Left lung (tissue), 10 donors: ENCODE data around the gene MOB3A. TPM values are rescaled to one million over a fixed set of nuclear protein-coding genes. Genes with fewer than 3 reads are reported as not detected.
"Not testable (repeated sequence)": the region's sequence is repeated elsewhere in the genome, so short reads cannot be mapped to it uniquely, and the experiment has no call there.

Source experiments
- ATAC-seq: fragments of 200-7000 bp; cut with Tn5 transposase; one replicate; pipeline ENCODE4 v1.9.1; 2020; ENCODE audit warnings: moderate library complexity
- DNase-seq, 4 donors: peaks; one replicate each; pipeline ENCODE4 v3.0.0-alpha.2; 2013 to 2020
- H3K27ac ChIP-seq, 2 donors: fragments of 200-600 bp; sonication (generic) in 1 of 2; one replicate each; pipeline versions ENCODE4 v1.5.0 to v1.8.0; 2020 to 2021
- H3K27me3 ChIP-seq, 2 donors: fragments of 200-600 bp; sonication (generic) in 1 of 2; one replicate each; pipeline versions ENCODE4 v1.5.0 to v1.8.0; 2020 to 2021
- H3K36me3 ChIP-seq, 2 donors: fragments of 200-600 bp; sonication (generic) in 1 of 2; one replicate each; pipeline versions ENCODE4 v1.5.0 to v1.8.0; 2020 to 2021
- H3K4me1 ChIP-seq, 2 donors: fragments of 200-600 bp; one replicate each; pipeline ENCODE4 v1.8.0; 2021
- H3K4me3 ChIP-seq, 2 donors: fragments of 200-600 bp; sonication (generic) in 1 of 2; one replicate each; pipeline versions ENCODE4 v1.5.0 to v1.8.0; 2020 to 2021; ENCODE audit warnings: mild to moderate bottlenecking in 1 of 2
- H3K9me3 ChIP-seq, 2 donors: fragments of 200-600 bp; sonication (generic) in 1 of 2; one replicate each; pipeline versions ENCODE4 v1.5.0 to v1.8.0; 2020 to 2021
- CTCF ChIP-seq, 2 donors: fragments of 200-600 bp; sonication (generic) in 1 of 2; IDR thresholded peaks; one replicate each; pipeline versions ENCODE4 v1.5.0 to v1.8.0; 2021; ENCODE audit warnings: antibody characterized with exemption in 2 of 2
- intact Hi-C, 2 donors: fragments of 100-400 bp; cut with DNase I; formaldehyde crosslinking; loops; one replicate each; pipeline versions ENCODE4 v1.11.2 to v1.14.2; 2022
- polyA plus RNA-seq, 6 donors: library from polyadenylated mRNA; unstranded; fragments of 120-200 nt; gene quantifications; one replicate each; pipeline ENCODE4 v1.2.1, GENCODE V29; 2013; ENCODE audit not compliant: insufficient read length in 6 of 6
- total RNA-seq, 2 donors: library from RNA; stranded (reverse); fragmentation: NEBNext Ultra II Directional; extraction: Animal tissue kit (Norgen Biotek cat#: 25700); gene quantifications; one replicate each; pipeline ENCODE4 v1.2.1, GENCODE V29; 2021
- donor health status: DM: no; HTN: yes; CAD: no.
- donor health status: DM: no; HTN: no; CAD: no.

The MOB3A gene
- total and polyA plus RNA-seq, 8 donors = 20.6 to 105 (median 25.4) TPM

- Histone ChIP-seq H3K9me3 (no peaks in the 10 kb centered on the region), H3K4me3 (peak within 1 kb of the TSS; percentile 66 to 68), H3K4me1 (peaks cover 13 to 52% of the 10 kb centered on the region in 2 donors), H3K27me3 (no peaks in the 10 kb centered on the region), H3K27ac (peak within 1 kb of the TSS; percentile 91 to 96), H3K36me3 (peaks cover 0 to 35% of the 10 kb centered on the region in 2 donors)
- intact Hi-C loops = no loop called here
- DNase-seq = peak; percentile 98 to 100 (median 99)
- peak; percentile 26 to 55 for TF ChIP-seq CTCF (IDR thresholded peaks at IDR 0.05)
- ATAC-seq = peak; percentile 90
These were observed 515 bp upstream of the MOB3A start, which contains the start of gene IZUMO4 for GRCh38 chr19:2096480-2097202. IZUMO4 (plus strand) TSS chr19:2096915; CDS start chr19:2096946, 31 bp downstream.

DNA sequence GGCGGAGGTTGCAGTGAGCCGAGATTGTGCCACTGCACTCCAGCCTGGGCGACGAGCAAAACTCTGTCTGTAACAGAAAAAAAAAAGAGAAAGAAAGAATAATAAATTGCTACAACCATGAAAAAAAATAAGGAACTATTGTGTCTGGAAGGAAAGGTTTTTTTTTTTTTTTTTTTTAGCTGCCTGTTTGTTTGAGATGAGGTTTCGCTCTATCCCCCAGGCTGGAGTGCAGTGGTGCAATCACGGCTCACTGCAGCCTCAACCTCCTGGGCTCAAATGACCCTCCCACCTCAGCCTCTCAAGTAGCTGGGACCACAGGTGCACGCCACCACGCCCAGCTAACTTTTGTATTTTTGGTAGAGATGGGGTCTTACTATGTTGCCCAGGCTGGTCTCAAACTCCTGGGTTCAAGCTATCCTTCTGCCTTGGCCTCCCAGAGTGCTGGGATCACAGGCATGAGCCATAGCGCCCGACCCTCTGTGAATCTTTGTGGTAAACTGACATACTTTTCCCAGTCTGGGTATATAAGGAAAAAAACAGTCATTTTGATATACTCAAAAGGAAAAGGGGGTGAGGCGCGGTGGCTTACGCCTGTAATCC, 4.1 kb downstream of the MOB3A start:
- intact Hi-C loops, H3K4me3 ChIP-seq, H3K36me3 ChIP-seq, DNase-seq, H3K27me3 ChIP-seq, H3K9me3 ChIP-seq, ATAC-seq: not testable (repeated sequence)
- peak overlapping the region; percentile 91 to 96 for H3K27ac ChIP-seq
- H3K4me1 ChIP-seq = peaks cover 29 to 86% of the 10 kb centered on the region in 2 donors

DNA sequence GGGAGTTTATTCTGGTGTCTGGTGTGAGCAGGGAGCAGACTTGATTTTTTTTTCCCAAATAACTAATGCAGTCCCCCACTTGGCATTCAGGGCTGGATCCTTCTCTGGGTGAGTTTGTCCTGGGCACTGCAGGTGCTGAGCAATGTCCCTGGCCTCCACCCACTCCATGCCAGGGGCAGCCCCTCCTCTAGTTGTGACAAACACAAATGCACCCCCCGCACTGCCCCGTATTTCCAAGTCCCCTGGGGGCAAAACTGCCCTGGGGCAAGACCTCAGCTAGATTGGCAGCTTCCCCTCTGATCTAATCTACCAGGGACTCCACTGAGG, 6.4 kb downstream of the MOB3A start:
- H3K9me3 ChIP-seq = no peaks in the 10 kb centered on the region
- intact Hi-C loops = no loop called here
- H3K36me3 ChIP-seq = peaks cover 0 to 14% of the 10 kb centered on the region in 2 donors
- peak overlapping the region in 1 of 2 donors; percentile 30 for H3K4me3 ChIP-seq
- no peaks in the 10 kb centered on the region for H3K27me3 ChIP-seq
- H3K27ac ChIP-seq = peak overlapping the region; percentile 91 to 96
- no peak for DNase-seq
- no peak for TF ChIP-seq CTCF (IDR thresholded peaks at IDR 0.05)
- peaks cover 22 to 97% of the 10 kb centered on the region in 2 donors for H3K4me1 ChIP-seq
- ATAC-seq = no peak

GRCh38 chr19:2089001-2089711, 7.0 kb downstream of the MOB3A start:
- DNase-seq (no peak), ATAC-seq (no peak)
- Histone ChIP-seq H3K4me1 (peaks cover 22 to 96% of the 10 kb centered on the region in 2 donors), H3K9me3 (no peaks in the 10 kb centered on the region), H3K27ac (peak overlapping the region; percentile 91 to 96), H3K36me3 (peaks cover 0 to 14% of the 10 kb centered on the region in 2 donors), H3K27me3 (no peaks in the 10 kb centered on the region), H3K4me3 (no peak overlapping the region)
- intact Hi-C loops = no loop called here
- TF ChIP-seq CTCF (IDR thresholded peaks at IDR 0.05) = no peak

DNA sequence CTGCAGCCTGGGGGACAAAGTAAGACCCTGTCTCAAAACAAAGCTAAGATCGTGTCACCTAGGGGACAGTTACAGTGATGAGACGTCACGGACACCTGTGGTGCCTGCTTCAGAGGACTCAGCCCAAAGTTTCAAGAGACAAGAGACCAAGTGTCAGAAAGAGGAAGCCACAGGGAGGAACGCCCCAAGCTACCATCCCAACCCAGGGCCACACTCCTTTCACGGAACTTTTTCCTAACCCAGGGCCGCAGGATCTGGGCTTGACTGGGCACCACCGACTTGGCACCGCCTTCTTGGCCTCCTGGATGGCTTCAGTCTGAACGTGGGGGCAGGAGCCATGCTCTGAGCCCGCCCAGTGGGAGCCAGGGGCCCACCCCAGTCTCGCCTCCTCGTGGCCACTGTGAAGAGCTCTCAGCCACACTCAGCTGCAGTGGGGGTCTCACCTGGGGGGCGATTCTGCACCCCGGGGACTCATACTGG, 8.5 kb downstream of the MOB3A start:
- ATAC-seq = peak; percentile 8
- DNase-seq = peak in 1 of 4 donors; percentile 54
- no peak for TF ChIP-seq CTCF (IDR thresholded peaks at IDR 0.05)
- peaks cover 0 to 13% of the 10 kb centered on the region in 2 donors for H3K36me3 ChIP-seq
- H3K27me3 ChIP-seq = no peaks in the 10 kb centered on the region
- no peaks in the 10 kb centered on the region for H3K9me3 ChIP-seq
- H3K27ac ChIP-seq = peak overlapping the region; percentile 29 to 96
- intact Hi-C loops = no loop called here
- H3K4me1 ChIP-seq = peaks cover 22 to 96% of the 10 kb centered on the region in 2 donors
- no peak overlapping the region for H3K4me3 ChIP-seq

DNA sequence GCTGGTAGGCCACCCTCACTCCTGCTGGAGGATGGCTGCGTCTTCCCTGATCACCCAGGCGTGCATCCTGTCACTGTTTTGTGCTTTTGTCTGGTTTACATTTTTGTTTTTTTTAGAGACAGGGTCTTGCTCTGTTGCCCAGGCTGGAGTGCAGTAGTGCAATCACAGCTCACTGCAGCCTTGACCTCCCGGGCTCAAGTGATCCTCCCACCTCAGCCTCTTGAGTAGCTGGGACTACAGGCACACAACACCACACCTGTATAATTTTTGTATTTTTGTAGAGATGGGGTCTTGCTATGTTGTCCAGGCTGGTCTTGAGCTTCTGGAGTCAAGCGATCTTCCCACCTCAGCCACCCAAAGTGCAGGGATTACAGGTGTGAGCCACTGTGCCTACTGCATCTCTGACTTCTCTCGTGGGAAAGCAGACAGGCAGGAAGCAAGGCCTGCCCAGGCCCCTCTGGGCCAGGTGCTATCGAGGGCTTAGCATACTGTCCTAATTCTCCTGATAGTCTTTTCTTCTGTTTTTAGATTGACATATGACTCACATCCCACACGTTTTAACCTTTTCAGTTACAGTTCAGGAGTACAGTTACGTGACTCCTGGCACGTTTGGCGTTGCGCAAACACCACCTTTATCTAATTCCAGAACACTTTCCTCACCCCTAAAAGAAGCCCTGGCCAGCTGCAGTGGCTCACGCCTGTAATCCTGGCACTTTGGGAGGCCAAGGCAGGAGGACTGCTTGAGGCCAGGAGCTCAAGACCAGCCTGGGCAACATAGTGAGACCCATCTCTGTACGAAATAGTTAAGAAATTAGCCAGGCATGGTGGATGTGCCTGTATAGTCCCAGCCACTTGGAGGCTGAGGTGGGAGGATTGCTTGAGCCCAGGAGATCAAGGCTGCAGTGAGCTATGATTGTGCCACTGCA, 9.2 kb downstream of the MOB3A start:
- H3K36me3 ChIP-seq = peaks cover 0 to 17% of the 10 kb centered on the region in 2 donors
- H3K27ac ChIP-seq = peak overlapping the region; percentile 29 to 96
- DNase-seq, H3K9me3 ChIP-seq, ATAC-seq, H3K27me3 ChIP-seq, H3K4me3 ChIP-seq, intact Hi-C loops: not testable (repeated sequence)
- H3K4me1 ChIP-seq = peaks cover 22 to 96% of the 10 kb centered on the region in 2 donors
